NCI-H460 (cell line): ENCODE results near the gene TDRD3. TPM values are rescaled to one million over a fixed set of nuclear protein-coding genes. Genes with fewer than 3 reads are reported as not detected.
"Not testable (repeated sequence)": the region's sequence is repeated elsewhere in the genome, so short reads cannot be mapped to it uniquely, and the experiment has no call there.

ENCODE experiments used
- DNase-seq: peaks from one replicate; pipeline ENCODE4 v3.0.0-alpha.2; 2016; ENCODE audit warnings: low read depth; ENCODE audit errors: extremely low read depth
- polyA plus RNA-seq: library from polyadenylated mRNA; depleted of rRNA; stranded (reverse); fragments of >200 nt; gene quantifications from 2 replicates; pipeline ENCODE4 v1.2.3, GENCODE V29; 2014; cell fraction: nucleus; rRNA removed
- total RNA-seq: library from RNA; depleted of rRNA; stranded (reverse); fragments of >200 nt; shearing (Covaris generic); gene quantifications from 2 replicates; pipeline ENCODE4 v1.2.3, GENCODE V29; 2014; rRNA removed

Gene TDRD3
- total RNA-seq: 14.5 and 18.1 TPM in 2 replicates
- 6.8 and 7.0 TPM in 2 replicates for polyA plus RNA-seq

- DNase-seq: peak; percentile 71
These were observed at the start of gene TDRD3 for GRCh38 chr13:60396783-60397703. Gene TDRD3 (plus strand): TSS chr13:60397220. CDS start chr13:60397365, 145 bp downstream.

GRCh38 chr13:60347690-60348089, 49.3 kb upstream of the TDRD3 start:
- no peak for DNase-seq

- DNase-seq: no peak
These were observed 48.9 kb upstream of the TDRD3 start for GRCh38 chr13:60348097-60348496.

GRCh38 chr13:60351326-60351725, 45.7 kb upstream of the TDRD3 start:
- no peak for DNase-seq

- DNase-seq: no peak
These were observed 45.0 kb upstream of the TDRD3 start for GRCh38 chr13:60351855-60352615.

GRCh38 chr13:60352644-60353043, 44.4 kb upstream of the TDRD3 start:
- no peak for DNase-seq

GRCh38 chr13:60355056-60355455, 42.0 kb upstream of the TDRD3 start:
- DNase-seq: no peak

- DNase-seq: no peak
These were observed 40.0 kb upstream of the TDRD3 start for GRCh38 chr13:60356970-60357369.

GRCh38 chr13:60358453-60358852, 38.6 kb upstream of the TDRD3 start:
- no peak for DNase-seq

- DNase-seq: no peak
These were observed 33.7 kb upstream of the TDRD3 start for GRCh38 chr13:60363288-60363687.

GRCh38 chr13:60369242-60369641, 27.8 kb upstream of the TDRD3 start:
- DNase-seq: no peak

- DNase-seq: no peak
These were observed 26.7 kb upstream of the TDRD3 start for GRCh38 chr13:60370343-60370742.

- DNase-seq: no peak
These were observed 24.9 kb upstream of the TDRD3 start for GRCh38 chr13:60372141-60372540.

- not testable (repeated sequence) for DNase-seq
These were observed 17.7 kb upstream of the TDRD3 start for GRCh38 chr13:60379282-60379681.

- no peak for DNase-seq
These were observed 17.0 kb upstream of the TDRD3 start for GRCh38 chr13:60379837-60380565.

- no peak for DNase-seq
These were observed 12.1 kb upstream of the TDRD3 start for GRCh38 chr13:60384911-60385310.

- no peak for DNase-seq
These were observed 10.8 kb upstream of the TDRD3 start for GRCh38 chr13:60386250-60386649.

- DNase-seq: no peak
These were observed 4.9 kb upstream of the TDRD3 start for GRCh38 chr13:60392131-60392530.

- DNase-seq: peak; percentile 86
These were observed 843 bp upstream of the TDRD3 start for GRCh38 chr13:60395971-60396782.
